Stimulated activated naive CD8-positive, alpha-beta T cell treated with anti-CD3 and anti-CD28 coated beads, Interleukin-15, amount 100 ng/mL, for 72 hours (primary cell): ENCODE results near the gene PDF.
"Not testable (repeated sequence)": the region's sequence is repeated elsewhere in the genome, so short reads cannot be mapped to it uniquely, and the experiment has no call there.

Source experiments
- ATAC-seq: fragments of 150-1000 bp; cut with Tn5 transposase; 2 replicates; pipeline ENCODE4 v1.10.0; 2021; ENCODE audit warnings: mild to moderate bottlenecking, moderate library complexity
- DNase-seq, 2 donors: peaks; one replicate each; pipeline ENCODE4 v3.0.0; 2021 to 2022
- H3K27ac Mint-ChIP-seq, 2 donors: one replicate each; pipeline ENCODE4 v1.8.0; 2022; ENCODE audit warnings: mild to moderate bottlenecking in 2 of 2, mixed read lengths in 2 of 2, moderate library complexity in 2 of 2
- H3K27me3 Mint-ChIP-seq: one replicate; pipeline ENCODE4 v1.8.0; 2022; ENCODE audit warnings: mixed read lengths
- H3K4me1 Mint-ChIP-seq: one replicate; pipeline ENCODE4 v1.8.0; 2022; ENCODE audit warnings: mild to moderate bottlenecking, mixed read lengths
- H3K4me3 Mint-ChIP-seq, 2 donors: one replicate each; pipeline ENCODE4 v1.8.0; 2022; ENCODE audit warnings: mild to moderate bottlenecking in 2 of 2, mixed read lengths in 2 of 2, moderate library complexity in 1 of 2
- H3K9me3 Mint-ChIP-seq, 2 donors: one replicate each; pipeline ENCODE4 v1.8.0; 2022; ENCODE audit warnings: mixed read lengths in 2 of 2

PDF gene

GRCh38 chr16:69311533-69312387 lies 18.6 kb downstream of the PDF start:
- H3K27ac Mint-ChIP-seq = peak overlapping the region; percentile 98 to 99
- DNase-seq (peak in 1 of 2 donors; percentile 61), ATAC-seq (peak; percentile 77)
- peaks cover 0 to 5% of the 10 kb centered on the region in 2 donors for H3K9me3 Mint-ChIP-seq
- H3K27me3 Mint-ChIP-seq = no peaks in the 10 kb centered on the region
- peak overlapping the region; percentile 98 to 99 for H3K4me3 Mint-ChIP-seq
- H3K4me1 Mint-ChIP-seq = peaks cover 45% of the 10 kb centered on the region

GRCh38 chr16:69310653-69311532 lies 19.5 kb downstream of the PDF start, which contains the start of gene VPS4A:
Gene VPS4A (plus strand): TSS chr16:69311350. CDS start chr16:69311512, 162 bp downstream.
- Mint-ChIP-seq H3K27me3 (no peaks in the 10 kb centered on the region), H3K4me3 (peak within 1 kb of the TSS; percentile 98 to 99), H3K4me1 (peaks cover 37% of the 10 kb centered on the region), H3K9me3 (peaks cover 0 to 5% of the 10 kb centered on the region in 2 donors), H3K27ac (peak within 1 kb of the TSS; percentile 98 to 99)
- peak; percentile 97 for ATAC-seq
- peak; percentile 99 to 100 for DNase-seq

- no peak for ATAC-seq
- H3K9me3 Mint-ChIP-seq = peaks cover 0 to 5% of the 10 kb centered on the region in 2 donors
- H3K27me3 Mint-ChIP-seq = no peaks in the 10 kb centered on the region
- DNase-seq = no peak
- H3K27ac Mint-ChIP-seq = no peak overlapping the region
- peaks cover 32% of the 10 kb centered on the region for H3K4me1 Mint-ChIP-seq
- no peak overlapping the region for H3K4me3 Mint-ChIP-seq
Observed at GRCh38 chr16:69309316-69309715, 21.1 kb downstream of the PDF start.

GRCh38 chr16:69307856-69308255 lies 22.5 kb downstream of the PDF start:
- Mint-ChIP-seq H3K27ac (no peak overlapping the region), H3K4me1 (peaks cover 18% of the 10 kb centered on the region), H3K9me3 (peaks cover 0 to 5% of the 10 kb centered on the region in 2 donors), H3K4me3 (no peak overlapping the region), H3K27me3 (no peaks in the 10 kb centered on the region)
- DNase-seq (no peak), ATAC-seq (no peak)

GRCh38 chr16:69307091-69307490 lies 23.3 kb downstream of the PDF start:
- ATAC-seq (no peak), DNase-seq (no peak)
- H3K4me3 Mint-ChIP-seq = no peak overlapping the region
- peaks cover 0 to 5% of the 10 kb centered on the region in 2 donors for H3K9me3 Mint-ChIP-seq
- H3K4me1 Mint-ChIP-seq = peaks cover 10% of the 10 kb centered on the region
- H3K27ac Mint-ChIP-seq = no peak overlapping the region
- no peaks in the 10 kb centered on the region for H3K27me3 Mint-ChIP-seq

- Mint-ChIP-seq H3K9me3 (peaks cover 0 to 5% of the 10 kb centered on the region in 2 donors), H3K4me3 (no peak overlapping the region), H3K27me3 (no peaks in the 10 kb centered on the region), H3K4me1 (peaks cover 7% of the 10 kb centered on the region), H3K27ac (no peak overlapping the region)
- DNase-seq (no peak), ATAC-seq (no peak)
Observed at GRCh38 chr16:69306031-69306430, 24.4 kb downstream of the PDF start.

- Mint-ChIP-seq H3K9me3 (no peaks in the 10 kb centered on the region), H3K27me3 (no peaks in the 10 kb centered on the region), H3K27ac (no peak overlapping the region), H3K4me1 (no peaks in the 10 kb centered on the region), H3K4me3 (no peak overlapping the region)
- DNase-seq = no peak
- ATAC-seq = no peak
Observed at GRCh38 chr16:69302301-69302700, 28.1 kb downstream of the PDF start.

- Mint-ChIP-seq H3K4me1 (no peaks in the 10 kb centered on the region), H3K27me3 (no peaks in the 10 kb centered on the region), H3K4me3 (no peak overlapping the region), H3K9me3 (no peaks in the 10 kb centered on the region), H3K27ac (no peak overlapping the region)
- no peak for DNase-seq
- ATAC-seq = no peak
Observed at GRCh38 chr16:69301861-69302260, 28.5 kb downstream of the PDF start.

- Mint-ChIP-seq H3K4me1 (no peaks in the 10 kb centered on the region), H3K4me3 (no peak overlapping the region), H3K27me3 (no peaks in the 10 kb centered on the region), H3K9me3 (no peaks in the 10 kb centered on the region), H3K27ac (peak overlapping the region in 1 of 2 donors; percentile 77)
- no peak for ATAC-seq
- DNase-seq = no peak
Observed at GRCh38 chr16:69301187-69301586, 29.2 kb downstream of the PDF start.

- H3K4me3 Mint-ChIP-seq = no peak overlapping the region
- no peaks in the 10 kb centered on the region for H3K4me1 Mint-ChIP-seq
- no peaks in the 10 kb centered on the region for H3K27me3 Mint-ChIP-seq
- no peak for ATAC-seq
- H3K9me3 Mint-ChIP-seq = no peaks in the 10 kb centered on the region
- H3K27ac Mint-ChIP-seq = no peak overlapping the region
- no peak for DNase-seq
Observed at GRCh38 chr16:69298261-69298660, 32.1 kb downstream of the PDF start.

GRCh38 chr16:69296771-69297170 lies 33.6 kb downstream of the PDF start:
- not testable (repeated sequence) for H3K27me3 Mint-ChIP-seq, H3K9me3 Mint-ChIP-seq, ATAC-seq, DNase-seq, H3K4me3 Mint-ChIP-seq, H3K27ac Mint-ChIP-seq, H3K4me1 Mint-ChIP-seq

GRCh38 chr16:69294051-69294450 lies 36.3 kb downstream of the PDF start:
- Mint-ChIP-seq H3K9me3 (no peaks in the 10 kb centered on the region), H3K27me3 (no peaks in the 10 kb centered on the region), H3K4me1 (no peaks in the 10 kb centered on the region), H3K27ac (no peak overlapping the region), H3K4me3 (no peak overlapping the region)
- DNase-seq (no peak), ATAC-seq (no peak)

DNA sequence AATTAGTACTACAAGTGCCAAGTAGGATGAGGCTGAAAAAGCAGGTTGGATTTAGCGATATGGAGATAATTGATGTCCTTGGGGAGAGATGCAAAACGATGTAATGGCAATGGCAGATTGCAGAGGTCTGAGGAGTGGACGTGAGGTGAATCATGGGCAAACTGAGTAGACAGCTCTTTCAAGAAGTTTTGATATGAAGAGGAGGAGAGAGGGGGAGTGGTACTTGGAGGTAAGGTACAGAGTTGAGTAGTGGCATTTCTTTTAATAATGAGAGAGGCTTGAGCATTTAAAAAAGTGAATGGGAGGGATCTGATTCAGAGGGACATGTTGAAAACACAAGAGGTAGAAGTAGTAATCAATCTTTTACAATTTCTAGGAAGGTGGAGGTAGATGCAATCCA lies 37.0 kb downstream of the PDF start:
- peak; percentile 60 for ATAC-seq
- no peaks in the 10 kb centered on the region for H3K4me1 Mint-ChIP-seq
- no peaks in the 10 kb centered on the region for H3K27me3 Mint-ChIP-seq
- DNase-seq = no peak
- H3K27ac Mint-ChIP-seq = no peak overlapping the region
- no peaks in the 10 kb centered on the region for H3K9me3 Mint-ChIP-seq
- no peak overlapping the region for H3K4me3 Mint-ChIP-seq

DNA sequence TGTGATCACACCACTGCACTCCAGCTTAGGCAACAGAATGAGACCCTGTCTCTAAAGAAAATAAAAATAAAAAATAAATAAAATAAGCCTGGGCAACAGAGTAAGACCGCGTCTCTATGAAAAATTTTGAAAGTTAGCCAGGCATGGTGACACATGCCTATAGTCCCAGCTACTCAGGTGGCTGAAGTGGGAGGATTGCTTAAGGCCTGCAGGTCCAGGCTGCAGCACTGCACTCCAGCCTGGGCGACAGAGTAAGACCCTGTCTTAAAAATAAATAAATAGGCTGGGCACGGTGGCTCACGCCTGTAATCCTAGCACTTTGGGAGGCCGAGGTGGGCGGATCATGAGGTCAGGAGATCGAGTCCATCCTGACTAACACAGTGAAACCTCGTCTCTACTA lies 38.7 kb downstream of the PDF start:
- not testable (repeated sequence) for H3K27ac Mint-ChIP-seq, H3K9me3 Mint-ChIP-seq, H3K4me1 Mint-ChIP-seq, H3K27me3 Mint-ChIP-seq, DNase-seq, ATAC-seq, H3K4me3 Mint-ChIP-seq

DNA sequence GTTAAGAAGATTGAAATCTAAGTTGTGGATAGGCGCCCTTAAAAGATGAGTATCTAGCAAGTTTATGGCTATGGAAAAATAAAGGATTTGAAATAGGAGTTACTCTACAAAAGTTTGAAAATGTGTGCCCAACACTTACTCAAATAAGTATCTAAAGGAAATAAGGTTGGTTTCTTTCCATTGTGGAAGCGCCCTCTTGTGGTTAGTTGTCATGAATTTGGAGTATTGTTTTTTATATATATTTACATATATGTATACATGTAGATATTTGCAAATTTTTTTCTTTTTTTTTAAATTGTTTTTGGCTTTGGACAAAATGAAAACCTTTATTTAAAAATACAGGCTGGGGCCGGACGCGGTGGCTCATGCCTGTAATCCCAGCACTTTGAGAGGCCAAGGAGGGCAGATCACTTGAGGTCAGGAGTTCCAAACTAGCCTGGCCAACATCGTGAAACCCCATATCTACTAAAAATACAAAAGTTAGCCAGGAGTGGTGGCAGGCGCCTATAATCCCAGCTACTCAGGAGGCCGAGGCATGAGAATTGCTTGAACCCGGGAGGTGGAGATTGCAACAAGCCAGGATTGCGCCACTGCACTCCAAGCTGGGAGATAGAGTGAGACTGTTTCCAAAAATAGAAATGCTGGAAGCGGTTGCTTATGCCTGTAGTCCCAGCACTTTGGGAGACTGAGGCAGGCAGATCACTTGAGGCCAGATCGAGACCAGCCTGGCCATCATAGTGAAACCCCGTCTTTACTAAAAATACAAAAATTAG lies 43.3 kb downstream of the PDF start:
- DNase-seq (peak in 1 of 2 donors; percentile 28), ATAC-seq (no peak)
- Mint-ChIP-seq H3K27me3 (no peaks in the 10 kb centered on the region), H3K9me3 (no peaks in the 10 kb centered on the region), H3K27ac (no peak overlapping the region), H3K4me3 (no peak overlapping the region), H3K4me1 (no peaks in the 10 kb centered on the region)
